NCI-H1436 (cell line): ENCODE measurements around the gene CTNND1.
"Not testable (repeated sequence)": the region's sequence is repeated elsewhere in the genome, so short reads cannot be mapped to it uniquely, and the experiment has no call there.

Experiments used
- DNase-seq: peaks from one replicate; lab custom pipeline; 2025; lab: John Stamatoyannopoulos, UW

CTNND1 gene

DNA sequence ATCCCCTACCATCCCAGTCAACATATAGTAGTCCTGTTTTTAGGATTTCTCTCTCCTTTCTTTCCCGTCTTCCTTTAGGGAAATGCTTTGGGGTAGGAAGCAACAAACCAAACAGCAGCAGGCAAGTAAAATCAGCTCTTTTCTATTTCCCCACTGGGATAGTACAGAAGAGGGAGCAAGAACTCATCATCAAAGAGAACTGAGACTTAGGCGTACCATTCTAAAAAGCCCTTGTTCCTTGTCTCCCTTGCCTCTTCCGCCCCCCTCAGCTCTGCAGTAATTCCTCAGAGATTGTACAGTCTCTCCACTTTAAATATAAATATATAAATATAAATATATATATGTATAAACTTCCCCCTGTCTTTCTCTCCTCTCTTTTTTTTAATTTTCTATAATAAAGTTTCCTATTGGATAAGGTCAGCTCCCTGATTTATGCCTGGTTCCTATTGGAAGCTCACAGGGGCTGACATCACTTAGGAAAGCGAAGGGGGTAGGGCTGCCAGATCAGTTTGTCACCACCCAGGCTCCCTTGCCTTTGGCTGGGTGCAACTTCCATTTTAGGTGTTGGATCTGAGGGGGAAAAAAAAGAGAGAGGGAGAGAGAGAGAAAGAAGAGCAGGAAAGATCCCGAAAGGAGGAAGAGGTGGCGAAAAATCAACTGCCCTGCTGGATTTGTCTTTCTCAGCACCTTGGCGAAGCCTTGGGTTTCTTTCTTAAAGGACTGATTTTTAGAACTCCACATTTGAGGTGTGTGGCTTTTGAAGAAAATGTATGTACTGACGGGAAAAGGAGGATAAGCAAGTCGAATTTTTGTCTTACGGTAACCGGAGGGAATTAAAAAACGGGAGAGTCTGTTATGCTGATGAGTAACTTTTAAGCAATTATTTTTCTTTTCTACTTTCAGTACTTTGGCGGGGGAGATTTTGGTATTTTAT is at the start of gene CTNND1:
Gene CTNND1 (plus strand): TSS at position 502 of the 934 bp plus-strand sequence. CDS start 29,677 bp downstream, outside the sequence.
- no peak for DNase-seq

GRCh38 chr11:57712256-57713150 is 49.1 kb upstream of the CTNND1 start, which contains the start of gene TMX2:
Gene TMX2, plus strand, starts transcription at chr11:57712593. Its CDS starts 26 bp downstream, at chr11:57712619.
- peak; percentile 98 for DNase-seq

DNA sequence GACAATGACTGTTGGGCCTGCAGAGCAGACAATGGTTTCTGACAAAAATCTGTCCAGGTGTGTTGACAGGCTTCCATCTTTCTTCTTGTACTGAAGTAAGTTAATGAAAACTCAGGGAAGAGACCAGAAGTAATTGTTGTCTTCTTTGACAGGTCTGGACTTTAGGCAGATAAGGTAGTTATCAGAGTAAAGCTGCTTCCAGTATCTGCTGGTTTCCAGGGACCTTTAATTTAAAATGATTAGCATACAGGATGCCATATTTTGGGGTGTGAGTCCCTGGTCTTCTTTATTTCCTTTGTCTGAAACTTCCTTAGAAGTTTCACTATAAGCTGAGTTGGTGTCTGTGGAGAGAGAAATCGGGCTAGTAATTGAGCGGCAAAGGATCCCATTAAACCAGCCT is 47.8 kb upstream of the CTNND1 start:
- DNase-seq, result no peak

GRCh38 chr11:57716726-57717125 is 44.9 kb upstream of the CTNND1 start:
- not testable (repeated sequence) for DNase-seq

- no peak for DNase-seq
Measured at GRCh38 chr11:57727185-57727584, 34.4 kb upstream of the CTNND1 start.

- DNase-seq, result no peak
Measured at GRCh38 chr11:57728829-57729228, 32.8 kb upstream of the CTNND1 start.

- no peak for DNase-seq
Measured at GRCh38 chr11:57729479-57729878, 32.1 kb upstream of the CTNND1 start.

GRCh38 chr11:57732661-57733060 is 28.9 kb upstream of the CTNND1 start:
- no peak for DNase-seq

- DNase-seq, result no peak
Measured at GRCh38 chr11:57735619-57736298, 25.8 kb upstream of the CTNND1 start.

DNA sequence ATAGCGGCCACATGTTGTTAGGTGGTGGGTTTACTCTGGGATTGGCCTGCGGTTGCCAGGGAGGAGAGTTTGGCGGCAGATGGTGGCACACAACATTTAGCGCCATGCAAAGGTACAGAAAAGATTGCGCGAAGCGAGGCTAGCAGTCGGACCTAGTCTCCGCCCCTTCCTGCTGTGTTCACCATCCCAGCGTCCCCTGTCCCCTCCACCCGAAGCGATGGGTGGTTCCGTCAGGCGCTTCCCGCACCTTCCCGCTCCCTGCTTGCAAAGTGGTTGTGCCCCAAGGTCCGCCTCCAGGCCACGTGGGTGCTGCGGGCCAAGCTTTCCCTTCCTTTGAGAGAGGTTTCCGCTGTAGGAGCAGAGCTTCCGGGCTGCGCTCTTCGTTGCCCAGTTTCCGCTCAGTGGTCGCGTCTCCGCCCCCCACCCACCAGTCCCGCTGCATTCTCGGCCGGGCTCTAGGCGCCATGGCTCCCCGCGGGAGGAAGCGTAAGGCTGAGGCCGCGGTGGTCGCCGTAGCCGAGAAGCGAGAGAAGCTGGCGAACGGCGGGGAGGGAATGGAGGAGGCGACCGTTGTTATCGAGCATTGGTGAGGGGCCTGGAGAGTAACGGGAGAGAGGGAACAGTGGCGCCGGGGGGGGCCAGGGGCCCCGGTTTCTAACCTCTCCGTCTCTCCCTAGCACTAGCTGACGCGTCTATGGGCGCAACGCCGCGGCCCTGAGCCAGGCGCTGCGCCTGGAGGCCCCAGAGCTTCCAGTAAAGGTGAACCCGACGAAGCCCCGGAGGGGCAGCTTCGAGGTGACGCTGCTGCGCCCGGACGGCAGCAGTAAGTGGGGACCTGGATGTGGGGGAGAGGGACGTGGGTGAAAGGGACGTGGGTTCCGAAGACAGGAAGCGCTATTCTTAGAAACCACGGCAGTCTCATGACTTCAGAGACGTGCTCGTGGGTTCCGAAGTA is 20.2 kb upstream of the CTNND1 start, which contains the start of gene SELENOH:
Gene SELENOH (plus strand): TSS at position 360 of the 955 bp plus-strand sequence. CDS start 105 bp downstream, at position 465.
- DNase-seq, result peak; percentile 96

GRCh38 chr11:57742087-57742452 is 19.5 kb upstream of the CTNND1 start:
- no peak for DNase-seq

- DNase-seq, result no peak
Measured at GRCh38 chr11:57744357-57744756, 17.2 kb upstream of the CTNND1 start.

- DNase-seq, result no peak
Measured at GRCh38 chr11:57745206-57745605, 16.4 kb upstream of the CTNND1 start.

DNA sequence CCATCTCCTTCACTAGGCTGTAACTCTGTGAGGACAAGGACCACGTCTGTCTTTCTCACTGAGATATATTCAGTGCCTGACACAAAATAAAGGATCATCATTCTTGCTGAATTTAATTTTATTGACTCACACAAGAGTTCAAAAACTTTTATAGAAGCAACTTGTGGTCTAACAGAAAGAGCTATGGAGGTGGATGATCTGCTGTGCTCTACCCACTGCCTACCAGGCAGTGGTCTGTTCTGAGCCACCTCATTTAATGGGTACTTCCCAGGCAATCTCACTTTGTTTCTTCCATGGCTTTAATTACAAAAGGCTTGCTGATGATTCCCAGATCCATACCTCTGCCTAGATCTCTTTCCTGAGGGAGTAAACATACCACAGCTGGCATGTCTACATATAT is 14.7 kb upstream of the CTNND1 start:
- no peak for DNase-seq

DNA sequence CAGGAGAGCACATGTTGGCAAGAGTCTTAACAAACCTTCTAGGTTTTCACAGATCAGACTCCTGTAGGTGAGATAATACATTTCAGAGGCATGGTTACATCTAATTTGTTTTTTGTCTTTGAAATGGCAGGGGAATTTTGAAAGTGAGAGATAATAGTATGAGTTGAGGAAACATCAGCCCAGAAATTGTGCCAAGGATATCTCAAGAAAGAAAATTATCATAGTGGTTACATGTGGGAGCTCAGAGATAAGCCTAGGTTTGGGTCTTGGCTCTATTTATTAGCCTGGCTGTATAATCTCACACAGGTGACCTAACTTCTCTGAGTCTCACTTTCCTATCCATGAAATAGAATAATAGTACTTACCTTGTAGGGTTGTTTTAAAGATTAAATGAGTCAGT is 10.4 kb upstream of the CTNND1 start:
- DNase-seq, result no peak

- DNase-seq, result no peak
Measured at GRCh38 chr11:57751676-57752253, 9.8 kb upstream of the CTNND1 start, which contains the start of gene BTBD18. Gene BTBD18, minus strand, starts transcription at chr11:57751819. Its CDS starts 631 bp downstream, at chr11:57751188.

GRCh38 chr11:57752954-57753353 is 8.6 kb upstream of the CTNND1 start:
- DNase-seq, result no peak

DNA sequence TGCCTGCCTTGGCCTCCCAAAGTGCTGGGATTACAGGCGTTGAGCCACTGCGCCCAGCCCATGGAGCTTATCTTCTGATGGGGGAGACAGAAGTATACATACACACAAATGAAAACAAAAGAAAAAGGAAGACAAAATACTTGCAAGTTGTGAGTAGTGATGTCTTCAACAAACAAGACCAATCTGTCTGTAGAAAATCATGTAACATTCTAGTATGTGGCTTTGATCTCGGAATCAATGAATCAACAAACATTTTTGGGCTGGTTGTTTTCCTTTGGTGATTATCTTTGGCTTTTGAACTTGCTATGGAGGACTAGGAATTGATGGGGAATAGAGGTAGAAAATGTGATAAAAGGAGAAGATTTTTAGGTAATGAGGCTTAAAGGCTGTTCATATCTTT is 3.4 kb upstream of the CTNND1 start:
- DNase-seq, result no peak

DNA sequence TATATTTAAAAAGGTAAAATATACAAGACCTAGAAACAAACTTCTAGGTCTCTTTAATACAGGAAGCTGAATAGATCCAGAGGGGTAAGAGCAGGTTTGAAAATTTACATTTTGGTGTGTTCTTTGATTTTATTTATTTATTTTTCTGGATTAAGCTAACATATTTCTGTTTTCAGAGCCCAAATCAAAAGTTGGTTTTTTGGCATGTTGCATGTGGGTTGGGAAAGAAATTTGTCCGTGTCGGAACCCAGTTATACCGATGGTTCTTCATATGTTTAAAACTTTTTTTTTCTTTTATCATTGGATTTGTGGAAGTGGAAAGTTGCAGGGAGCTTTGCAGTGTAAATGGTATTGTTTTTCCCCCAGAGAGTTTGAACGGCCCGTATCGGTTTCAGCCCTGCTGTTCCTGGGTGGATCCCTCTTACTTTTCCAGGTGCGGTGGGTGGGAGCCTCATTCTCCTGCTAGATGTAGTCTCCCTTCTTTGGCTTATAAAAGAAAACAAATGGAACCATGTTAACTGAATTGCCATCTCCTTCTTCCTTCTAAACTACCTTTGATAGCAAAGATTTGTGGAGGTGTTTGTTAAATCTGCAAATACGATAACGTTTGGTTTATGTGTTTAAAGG is 746 bp downstream of the CTNND1 start:
- no peak for DNase-seq

DNA sequence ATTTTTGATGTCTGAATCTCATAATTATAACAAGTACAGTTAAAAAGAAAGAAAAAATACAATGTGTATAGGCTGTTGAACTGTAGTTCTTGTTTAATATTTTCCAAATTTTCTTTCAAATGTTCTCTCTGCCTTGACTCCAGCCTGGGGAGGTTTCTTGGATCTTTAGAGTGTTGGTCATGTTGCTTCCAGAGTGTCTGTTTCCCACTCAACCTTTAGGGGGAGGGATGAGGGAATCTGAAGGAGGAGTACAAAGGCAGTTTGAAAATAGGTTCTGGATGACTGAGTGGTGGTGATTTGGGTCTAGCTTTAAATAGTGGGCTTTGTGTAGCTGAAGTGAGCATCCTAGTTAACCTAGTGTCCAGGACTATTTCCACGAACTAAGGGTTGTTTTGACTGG is 2.0 kb downstream of the CTNND1 start:
- no peak for DNase-seq
